ENCODE data around the gene STAT3.
"Not testable (repeated sequence)": the region's sequence is repeated elsewhere in the genome, so short reads cannot be mapped to it uniquely, and the experiment has no call there.

STAT3 gene

GRCh38 chr17:42348104-42348503 lies 40.1 kb downstream of the STAT3 start:
- no peak for DNase-seq (ENCODE audit: low read depth)

- no peak for DNase-seq (ENCODE audit: low read depth)
Measured at GRCh38 chr17:42347606-42348005, 40.6 kb downstream of the STAT3 start.

- no peak for DNase-seq (ENCODE audit: low read depth)
Measured at GRCh38 chr17:42347198-42347597, 41.0 kb downstream of the STAT3 start.

GRCh38 chr17:42346481-42346880 lies 41.8 kb downstream of the STAT3 start:
- DNase-seq (ENCODE audit: low read depth), result no peak

GRCh38 chr17:42345396-42346073 lies 42.7 kb downstream of the STAT3 start:
- no peak for DNase-seq (ENCODE audit: low read depth)

GRCh38 chr17:42342242-42343008 lies 45.8 kb downstream of the STAT3 start:
- no peak for DNase-seq (ENCODE audit: low read depth)

- DNase-seq (ENCODE audit: low read depth), result no peak
Measured at GRCh38 chr17:42341568-42341967, 46.7 kb downstream of the STAT3 start.

- DNase-seq (ENCODE audit: low read depth), result no peak
Measured at GRCh38 chr17:42340691-42341127, 47.5 kb downstream of the STAT3 start.

GRCh38 chr17:42339221-42339620 lies 49.0 kb downstream of the STAT3 start:
- no peak for DNase-seq (ENCODE audit: low read depth)

GRCh38 chr17:42338427-42338985 lies 49.7 kb downstream of the STAT3 start:
- DNase-seq (ENCODE audit: low read depth), result no peak

GRCh38 chr17:42337442-42337841 lies 50.8 kb downstream of the STAT3 start:
- DNase-seq (ENCODE audit: low read depth), result peak; percentile 22

GRCh38 chr17:42334677-42335076 lies 53.6 kb downstream of the STAT3 start:
- no peak for DNase-seq (ENCODE audit: low read depth)

GRCh38 chr17:42333053-42333452 lies 55.2 kb downstream of the STAT3 start:
- no peak for DNase-seq (ENCODE audit: low read depth)

- DNase-seq (ENCODE audit: low read depth), result no peak
Measured at GRCh38 chr17:42329025-42329976, 58.9 kb downstream of the STAT3 start.

GRCh38 chr17:42325026-42325425 lies 63.2 kb downstream of the STAT3 start:
- no peak for DNase-seq (ENCODE audit: low read depth)

- DNase-seq (ENCODE audit: low read depth), result no peak
Measured at GRCh38 chr17:42323268-42323773, 64.9 kb downstream of the STAT3 start.

GRCh38 chr17:42322382-42323267 lies 65.6 kb downstream of the STAT3 start:
- DNase-seq (ENCODE audit: low read depth), result peak; percentile 96

GRCh38 chr17:42321555-42321954 lies 66.7 kb downstream of the STAT3 start:
- DNase-seq (ENCODE audit: low read depth), result no peak

GRCh38 chr17:42317967-42318366 lies 70.3 kb downstream of the STAT3 start:
- DNase-seq (ENCODE audit: low read depth), result not testable (repeated sequence)

GRCh38 chr17:42317266-42317845 lies 70.9 kb downstream of the STAT3 start:
- no peak for DNase-seq (ENCODE audit: low read depth)
